Muscle layer of colon (tissue), 2 donors: ENCODE data around the gene CTSZ.
"Not testable (repeated sequence)": the region's sequence is repeated elsewhere in the genome, so short reads cannot be mapped to it uniquely, and the experiment has no call there.

Experiments
- H3K27ac ChIP-seq: one replicate; pipeline ENCODE4 v1.7.0; 2013; ENCODE audit warnings: low read depth, mild to moderate bottlenecking, low read length, moderate library complexity
- H3K27me3 ChIP-seq, 2 donors: one replicate each; pipeline ENCODE4 v1.7.0; 2013; ENCODE audit warnings: low read length in 2 of 2, mild to moderate bottlenecking in 2 of 2; ENCODE audit not compliant: insufficient read depth in 2 of 2, control insufficient read depth in 1 of 2
- H3K36me3 ChIP-seq: one replicate; pipeline ENCODE4 v1.7.0; 2013; ENCODE audit warnings: mild to moderate bottlenecking, low read length; ENCODE audit not compliant: insufficient read depth
- H3K4me1 ChIP-seq: one replicate; pipeline ENCODE4 v1.7.0; 2013; ENCODE audit warnings: mild to moderate bottlenecking, low read length; ENCODE audit not compliant: insufficient read depth
- H3K4me3 ChIP-seq, 2 donors: one replicate each; pipeline ENCODE4 v1.7.0; 2013; ENCODE audit warnings: low read length in 2 of 2, low read depth in 1 of 2, mild to moderate bottlenecking in 1 of 2, moderate library complexity in 1 of 2
- H3K9ac ChIP-seq: one replicate; pipeline ENCODE4 v1.7.0; 2013; ENCODE audit warnings: low read length
- H3K9me3 ChIP-seq: one replicate; pipeline ENCODE4 v1.7.0; 2013; ENCODE audit warnings: mild to moderate bottlenecking, low read length
- donor health status: abdominal sarcoma.
- donor health status: Adenocarcinoma of cecum.

CTSZ gene

DNA sequence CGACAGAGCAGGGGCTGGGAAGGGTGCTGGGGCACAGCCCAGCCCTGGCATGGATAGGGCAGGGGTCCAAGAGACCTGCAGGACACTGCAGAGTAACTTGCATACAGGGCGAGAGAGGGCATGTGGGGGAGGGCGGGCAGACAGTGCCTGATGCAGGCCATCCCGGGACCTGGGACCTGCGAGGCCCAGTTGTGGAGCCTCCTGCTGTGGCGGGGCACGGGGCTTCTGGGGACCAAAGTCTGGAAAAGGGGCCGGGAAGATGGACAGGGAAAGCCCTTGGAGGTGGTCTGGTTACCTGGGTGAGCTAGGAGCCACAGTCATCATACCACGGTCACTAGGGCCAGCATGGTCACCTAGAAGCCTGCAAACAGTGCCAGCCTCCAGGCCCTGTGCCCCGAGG lies 11.8 kb upstream of the CTSZ start:
- no peak overlapping the region for H3K27ac ChIP-seq
- no peak overlapping the region for H3K4me3 ChIP-seq
- no peaks in the 10 kb centered on the region for H3K9me3 ChIP-seq
- no peak overlapping the region for H3K9ac ChIP-seq
- H3K36me3 ChIP-seq: peaks cover 6% of the 10 kb centered on the region
- H3K27me3 ChIP-seq: no peaks in the 10 kb centered on the region
- H3K4me1 ChIP-seq: no peaks in the 10 kb centered on the region

- Histone ChIP-seq H3K9ac (no peak overlapping the region), H3K27ac (no peak overlapping the region), H3K4me3 (no peak overlapping the region), H3K4me1 (no peaks in the 10 kb centered on the region), H3K36me3 (no peaks in the 10 kb centered on the region), H3K9me3 (no peaks in the 10 kb centered on the region), H3K27me3 (no peaks in the 10 kb centered on the region)
Measured at GRCh38 chr20:59017493-59018231, 10.6 kb upstream of the CTSZ start.

DNA sequence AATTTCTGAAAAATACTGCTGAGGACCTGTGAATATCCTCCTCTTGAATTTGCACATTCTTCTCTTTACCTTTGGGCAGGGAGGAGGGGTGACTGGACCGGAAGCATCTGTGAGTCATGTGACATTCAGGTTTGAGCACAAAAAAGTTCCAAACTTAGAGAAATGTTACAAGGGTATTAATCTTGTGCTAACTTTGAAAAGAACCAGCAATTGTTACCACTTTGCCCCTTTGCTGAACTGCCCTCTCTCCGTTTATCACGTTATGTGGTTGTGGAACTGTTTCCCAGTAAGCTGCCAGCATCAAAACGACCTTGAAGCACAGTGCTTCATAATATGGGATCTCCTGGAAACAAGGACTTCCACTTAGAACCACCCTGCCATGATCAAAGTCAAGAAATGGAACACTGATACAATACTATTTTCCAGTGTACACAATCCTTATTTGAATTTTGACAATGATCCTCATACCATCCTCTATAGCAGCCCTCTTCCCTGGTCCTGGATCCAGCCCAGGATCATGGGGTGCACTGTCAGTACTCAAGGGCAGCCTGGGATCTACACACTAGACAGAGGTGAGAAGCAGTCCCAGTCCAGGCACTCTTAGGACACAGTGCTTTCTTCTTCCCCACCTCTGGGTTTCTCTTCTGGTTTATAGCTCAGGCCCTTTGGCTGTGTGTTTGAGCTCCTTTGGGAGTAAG lies 9.9 kb upstream of the CTSZ start:
- H3K9me3 ChIP-seq: no peaks in the 10 kb centered on the region
- no peaks in the 10 kb centered on the region for H3K4me1 ChIP-seq
- H3K27me3 ChIP-seq: no peaks in the 10 kb centered on the region
- H3K9ac ChIP-seq: no peak overlapping the region
- no peaks in the 10 kb centered on the region for H3K36me3 ChIP-seq
- no peak overlapping the region for H3K4me3 ChIP-seq
- no peak overlapping the region for H3K27ac ChIP-seq

- no peak overlapping the region for H3K4me3 ChIP-seq
- H3K36me3 ChIP-seq: no peaks in the 10 kb centered on the region
- no peak overlapping the region for H3K27ac ChIP-seq
- no peaks in the 10 kb centered on the region for H3K4me1 ChIP-seq
- no peaks in the 10 kb centered on the region for H3K9me3 ChIP-seq
- no peak overlapping the region for H3K9ac ChIP-seq
- no peaks in the 10 kb centered on the region for H3K27me3 ChIP-seq
Measured at GRCh38 chr20:59015812-59016711, 9.0 kb upstream of the CTSZ start.

DNA sequence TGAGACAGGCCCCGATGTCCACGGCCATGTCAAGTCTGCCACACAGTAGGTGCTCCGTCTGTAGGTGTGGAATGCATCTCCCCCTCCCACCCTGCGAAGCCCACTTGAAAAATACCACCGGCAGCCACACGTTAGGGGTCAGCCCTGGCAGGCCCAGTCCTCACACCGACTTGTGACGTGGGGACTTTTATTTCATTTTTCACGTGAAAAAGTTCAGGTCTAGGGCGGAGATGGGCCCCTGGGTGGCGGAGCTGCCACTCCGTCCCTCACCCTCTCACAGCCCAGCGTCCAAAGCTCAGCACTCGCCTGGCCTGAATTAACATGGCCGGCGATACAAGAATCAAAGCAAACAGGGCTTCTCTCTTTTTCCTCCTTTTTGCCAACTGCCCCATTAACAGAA lies 8.4 kb upstream of the CTSZ start:
- H3K9me3 ChIP-seq: no peaks in the 10 kb centered on the region
- H3K36me3 ChIP-seq: no peaks in the 10 kb centered on the region
- no peak overlapping the region for H3K9ac ChIP-seq
- H3K27me3 ChIP-seq: no peaks in the 10 kb centered on the region
- H3K27ac ChIP-seq: no peak overlapping the region
- H3K4me1 ChIP-seq: no peaks in the 10 kb centered on the region
- H3K4me3 ChIP-seq: no peak overlapping the region

DNA sequence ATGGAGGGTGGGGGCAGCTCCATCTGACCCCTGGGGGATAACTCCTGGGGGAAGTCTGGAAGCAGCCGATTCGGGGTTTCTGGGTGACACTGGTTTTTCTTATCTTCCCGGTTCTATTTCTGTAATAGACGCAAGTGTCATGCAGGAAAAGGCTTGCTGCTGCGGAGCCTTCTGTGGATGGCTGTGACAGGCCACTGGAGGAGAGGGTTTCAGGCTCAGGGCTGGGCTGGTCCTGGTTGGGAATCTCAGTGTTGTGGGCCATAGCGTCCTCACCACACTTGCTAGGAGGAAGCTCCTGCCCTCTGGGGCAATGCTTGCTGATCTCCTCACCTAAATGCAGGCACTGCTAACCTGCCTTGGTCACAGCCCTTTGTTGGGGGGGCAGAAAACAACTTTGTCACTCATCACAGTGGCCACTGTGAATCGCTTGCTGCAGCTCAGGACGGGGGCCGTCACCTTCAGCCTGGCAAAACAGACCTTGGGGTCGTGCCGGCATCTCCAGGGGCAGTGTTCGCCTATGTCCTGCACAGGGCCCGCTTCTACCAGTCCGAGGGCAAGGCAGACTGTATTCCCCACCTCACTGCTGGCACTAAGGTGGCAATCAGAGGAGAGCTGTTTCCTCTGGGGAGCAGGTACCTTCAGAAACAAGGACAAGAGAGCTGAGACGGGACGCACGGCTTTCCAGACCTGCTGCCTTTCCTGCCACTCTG lies 7.8 kb upstream of the CTSZ start:
- no peak overlapping the region for H3K27ac ChIP-seq
- no peak overlapping the region for H3K9ac ChIP-seq
- no peaks in the 10 kb centered on the region for H3K4me1 ChIP-seq
- no peaks in the 10 kb centered on the region for H3K36me3 ChIP-seq
- no peaks in the 10 kb centered on the region for H3K9me3 ChIP-seq
- H3K27me3 ChIP-seq: no peaks in the 10 kb centered on the region
- H3K4me3 ChIP-seq: no peak overlapping the region

DNA sequence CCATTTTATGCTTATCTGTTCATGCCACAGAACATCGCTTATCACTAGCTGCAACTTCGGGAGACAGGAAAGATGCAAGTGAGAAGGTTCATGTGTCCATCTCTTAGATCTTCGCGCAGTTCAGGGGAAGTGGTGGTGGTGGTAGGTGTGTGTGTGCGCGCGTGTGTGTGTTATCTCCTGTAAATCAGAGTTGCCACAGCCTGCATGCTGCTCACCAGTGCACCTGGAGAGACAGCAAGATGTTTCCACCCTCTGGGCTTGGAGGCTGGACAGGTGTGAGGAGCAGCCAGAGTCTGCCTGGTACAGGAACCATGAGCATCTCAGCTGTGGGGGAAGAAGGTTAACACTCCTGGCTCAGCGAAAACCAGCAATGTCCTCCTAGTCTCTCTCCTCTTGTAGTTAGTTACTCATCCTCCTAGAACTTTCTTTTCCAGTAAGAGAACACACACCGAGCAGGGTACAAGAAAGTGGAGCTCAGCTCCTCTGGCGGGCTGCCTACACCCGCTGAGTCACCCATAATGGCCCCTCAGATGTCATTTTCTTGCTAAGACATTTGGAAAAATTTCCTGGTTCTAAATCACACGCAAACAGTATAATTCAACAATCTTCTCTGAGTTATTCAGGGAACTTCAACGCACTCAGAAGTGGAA lies 7.0 kb upstream of the CTSZ start:
- Histone ChIP-seq H3K27me3 (no peaks in the 10 kb centered on the region), H3K4me3 (no peak overlapping the region), H3K4me1 (no peaks in the 10 kb centered on the region), H3K36me3 (no peaks in the 10 kb centered on the region), H3K9me3 (no peaks in the 10 kb centered on the region), H3K27ac (no peak overlapping the region), H3K9ac (no peak overlapping the region)

- Histone ChIP-seq H3K4me1 (no peaks in the 10 kb centered on the region), H3K36me3 (no peaks in the 10 kb centered on the region), H3K9me3 (no peaks in the 10 kb centered on the region), H3K4me3 (no peak overlapping the region), H3K27ac (no peak overlapping the region), H3K9ac (no peak overlapping the region), H3K27me3 (no peaks in the 10 kb centered on the region)
Measured at GRCh38 chr20:59013031-59013951, 6.2 kb upstream of the CTSZ start.

- H3K27ac ChIP-seq, H3K4me1 ChIP-seq, H3K4me3 ChIP-seq, H3K9me3 ChIP-seq, H3K36me3 ChIP-seq, H3K9ac ChIP-seq, H3K27me3 ChIP-seq: not testable (repeated sequence)
Measured at GRCh38 chr20:59011874-59012157, 4.8 kb upstream of the CTSZ start.
